Measurements from ENCODE around the gene FREY1.

- no peak for TF ChIP-seq EZH2 (IDR thresholded peaks at IDR 0.05; ENCODE audit: low read depth)
- TF ChIP-seq CTCF (conservative IDR thresholded peaks at IDR 0.05), result no peak
Observed at GRCh38 chr11:45881708-45882368, 25.2 kb downstream of the FREY1 start.

Measured in PC-9 (cell line).